Measurements from ENCODE around the gene OR56A3.
"Not testable (repeated sequence)": the region's sequence is repeated elsewhere in the genome, so short reads cannot be mapped to it uniquely, and the experiment has no call there.

OR56A3 gene, protein sequence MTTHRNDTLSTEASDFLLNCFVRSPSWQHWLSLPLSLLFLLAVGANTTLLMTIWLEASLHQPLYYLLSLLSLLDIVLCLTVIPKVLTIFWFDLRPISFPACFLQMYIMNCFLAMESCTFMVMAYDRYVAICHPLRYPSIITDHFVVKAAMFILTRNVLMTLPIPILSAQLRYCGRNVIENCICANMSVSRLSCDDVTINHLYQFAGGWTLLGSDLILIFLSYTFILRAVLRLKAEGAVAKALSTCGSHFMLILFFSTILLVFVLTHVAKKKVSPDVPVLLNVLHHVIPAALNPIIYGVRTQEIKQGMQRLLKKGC

DNA sequence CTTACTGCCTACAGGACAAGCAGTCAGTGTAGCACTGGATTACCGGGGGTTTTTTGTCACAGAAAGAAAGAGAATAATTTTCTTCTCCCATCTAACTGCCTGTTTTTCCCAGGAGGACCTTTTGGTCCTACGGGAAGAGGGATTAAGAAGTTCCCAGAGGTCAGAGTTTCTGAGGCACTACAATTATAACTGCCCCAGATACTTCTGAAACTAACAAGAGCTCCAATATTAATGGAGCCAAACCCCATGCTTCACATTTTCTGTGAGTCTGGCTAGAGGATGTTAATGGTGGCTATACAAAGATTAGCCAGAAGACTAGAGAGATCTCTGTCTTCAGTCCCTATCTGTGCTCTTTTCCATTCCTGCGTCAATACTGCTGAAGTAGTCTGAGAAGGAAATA, at the start of gene OR56A3:
Gene OR56A3 (plus strand): TSS at position 301 of the 400 bp plus-strand sequence. CDS start 5,096 bp downstream, outside the sequence.
- DNase-seq, result no peak

DNA sequence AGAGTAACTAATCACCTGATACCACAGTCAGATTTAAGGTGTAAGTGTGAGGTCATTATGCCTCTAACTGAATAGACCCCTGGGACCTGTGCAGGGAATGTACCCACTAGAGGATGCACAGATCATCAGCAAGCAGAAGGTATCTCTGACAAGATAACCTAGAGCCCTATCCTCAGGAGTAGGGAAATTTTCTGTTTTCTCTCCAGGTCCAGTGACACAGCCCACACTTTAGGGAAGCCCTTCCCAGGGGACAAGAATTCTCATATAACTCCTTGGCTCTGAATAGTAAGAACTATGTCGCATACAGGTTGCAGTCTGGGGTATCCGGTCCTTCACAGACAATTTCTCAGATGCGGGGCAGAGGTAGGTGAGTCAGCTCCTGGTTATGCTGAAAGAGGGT, 49.1 kb upstream of the OR56A3 start, which contains the start of gene OR52E5:
Gene OR52E5 (plus strand): TSS at position 301 of the 400 bp plus-strand sequence. CDS start 7,569 bp downstream, outside the sequence.
- no peak for DNase-seq

DNA sequence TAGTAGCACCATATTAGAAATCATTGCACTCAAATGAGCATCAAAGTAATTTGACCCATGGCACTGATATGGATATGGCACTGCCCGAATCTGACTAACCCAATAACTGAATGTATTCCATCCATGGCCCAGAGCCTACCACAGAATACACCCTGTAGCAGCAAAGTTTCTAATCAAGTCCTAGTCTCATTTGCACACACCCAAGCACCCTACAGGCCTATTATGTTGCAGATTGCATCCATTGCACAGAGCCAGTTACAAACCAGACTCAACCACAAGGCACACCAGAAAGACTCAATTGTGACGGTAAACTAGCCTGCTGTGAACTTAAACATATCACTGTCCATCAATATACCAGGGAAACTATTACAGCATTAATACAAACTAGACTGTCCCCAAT, 42.5 kb upstream of the OR56A3 start:
- DNase-seq, result no peak

DNA sequence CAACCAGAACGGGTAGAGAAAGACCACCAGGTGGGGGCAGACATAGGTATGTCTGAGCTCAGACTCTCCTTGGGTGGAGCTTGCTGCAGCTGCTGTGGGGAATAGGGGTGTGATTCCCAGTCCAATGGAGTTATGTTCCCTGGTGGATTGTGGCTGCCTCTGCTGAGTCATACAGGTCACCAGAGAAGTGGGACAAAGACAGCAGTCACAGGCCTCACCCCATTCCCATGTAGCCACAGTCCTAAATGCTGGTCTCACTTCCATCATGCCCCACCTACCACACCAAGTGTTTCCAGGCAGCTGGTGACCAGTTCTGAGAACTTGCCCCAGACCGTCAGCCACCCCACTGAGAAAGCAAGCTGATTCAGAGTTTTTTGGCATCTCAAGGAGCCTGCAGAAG, 31.5 kb upstream of the OR56A3 start:
- DNase-seq, result no peak

DNA sequence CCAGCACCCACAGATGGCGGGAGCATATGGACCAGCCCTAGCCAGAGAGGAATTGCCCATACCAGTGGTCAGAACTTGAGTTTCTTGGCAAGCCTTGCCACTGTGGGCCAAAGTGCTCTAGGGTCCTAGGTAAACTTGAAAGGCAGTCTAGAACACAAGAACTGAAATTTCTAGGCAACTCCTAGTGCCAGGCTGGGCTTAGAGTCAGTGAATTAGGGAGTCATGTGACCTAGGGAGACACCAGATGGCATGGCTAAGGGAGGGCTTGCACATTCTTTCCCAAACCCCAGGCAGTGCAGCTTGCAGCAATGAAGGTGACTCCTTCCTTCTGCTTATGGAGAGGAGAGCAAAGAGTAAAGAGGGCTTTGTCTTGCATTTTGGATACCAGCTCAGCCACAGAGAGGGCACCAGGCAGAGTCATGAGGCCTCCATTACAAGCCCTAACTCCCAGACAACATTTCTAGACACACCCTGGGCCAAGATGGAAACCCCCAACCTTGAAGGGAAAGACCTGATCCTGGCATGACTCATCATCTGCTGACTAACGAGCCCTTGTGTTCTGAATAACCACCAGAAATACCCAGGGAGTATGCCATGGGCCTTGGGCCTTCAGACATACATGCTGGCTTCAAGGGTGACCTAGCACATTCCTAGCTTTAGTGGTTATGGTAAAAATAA, 19.2 kb upstream of the OR56A3 start:
- no peak for DNase-seq

DNA sequence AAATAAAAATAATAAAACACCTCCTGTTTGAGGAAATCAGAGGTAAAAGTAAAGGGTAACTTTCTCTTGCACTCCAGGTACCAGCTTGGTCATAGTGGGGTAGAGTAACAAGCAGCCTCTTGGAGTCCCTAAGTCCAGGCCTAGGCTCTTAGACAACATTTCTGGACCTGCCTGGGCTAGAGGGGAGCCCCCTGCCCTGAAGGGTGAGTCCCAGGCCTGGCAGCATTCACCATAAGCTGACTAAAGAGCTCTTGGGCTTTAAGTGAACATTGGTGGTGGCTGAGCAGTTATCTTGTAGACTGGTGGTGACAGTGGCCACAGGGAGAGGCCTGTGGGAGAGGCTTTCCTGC, 18.6 kb upstream of the OR56A3 start:
- DNase-seq, result no peak

DNA sequence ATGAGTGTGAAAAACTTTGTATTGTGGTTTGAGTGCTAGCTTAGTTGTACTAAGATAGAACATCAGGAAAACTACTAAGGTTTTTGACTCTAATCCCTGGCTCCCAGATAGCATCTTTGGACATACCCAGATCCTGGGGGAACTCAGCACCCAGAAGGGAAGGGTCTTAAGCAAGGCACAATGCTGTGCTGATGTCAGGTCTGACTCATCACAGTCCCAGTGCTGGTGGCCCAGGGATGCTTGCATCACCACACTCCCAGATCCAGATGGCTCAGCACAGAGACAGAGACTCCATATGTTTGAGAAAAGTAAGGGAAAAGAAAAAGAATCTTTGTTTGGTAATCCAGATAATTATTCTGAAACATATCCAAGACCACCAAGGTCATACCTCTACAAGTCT, 18.3 kb upstream of the OR56A3 start:
- DNase-seq, result no peak

DNA sequence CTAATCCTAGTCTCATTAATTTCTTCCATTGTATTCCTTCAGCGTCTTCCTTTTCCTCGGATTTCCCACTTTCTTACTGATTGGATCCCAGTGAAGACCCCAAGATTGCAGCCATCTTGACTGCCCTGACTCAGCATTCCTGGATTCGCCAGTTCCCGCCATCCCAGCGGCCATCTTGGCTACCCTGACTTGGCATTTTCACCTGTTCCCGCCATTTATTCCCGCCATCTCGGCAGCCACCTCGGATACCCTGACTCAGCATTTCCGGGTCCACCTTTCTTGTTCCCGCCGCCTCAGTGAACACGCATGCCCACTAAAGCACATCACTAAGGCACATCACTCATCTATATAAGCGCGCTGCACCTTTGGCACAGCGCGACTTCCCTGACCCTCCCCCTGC, 13.8 kb upstream of the OR56A3 start:
- no peak for DNase-seq

DNA sequence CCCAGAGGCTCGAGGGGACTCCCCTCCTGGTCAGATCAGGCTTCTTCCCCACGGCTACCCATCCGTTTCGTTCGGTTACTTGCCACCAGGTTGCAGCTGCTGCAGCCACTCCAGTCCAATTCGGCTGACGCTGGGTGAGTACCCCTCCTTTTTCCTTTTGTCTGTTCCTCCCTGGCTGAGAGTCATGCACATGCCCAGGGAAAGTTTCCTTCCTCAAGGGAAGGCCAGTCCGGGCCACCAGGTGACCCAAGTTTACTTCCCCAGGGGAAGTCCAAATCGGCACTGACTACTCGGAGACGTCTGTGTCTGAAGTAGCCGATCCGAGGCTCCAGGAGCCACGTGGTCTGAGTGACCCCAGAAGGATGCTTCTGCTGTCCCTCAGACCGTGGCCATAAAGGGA, 13.2 kb upstream of the OR56A3 start:
- no peak for DNase-seq

DNA sequence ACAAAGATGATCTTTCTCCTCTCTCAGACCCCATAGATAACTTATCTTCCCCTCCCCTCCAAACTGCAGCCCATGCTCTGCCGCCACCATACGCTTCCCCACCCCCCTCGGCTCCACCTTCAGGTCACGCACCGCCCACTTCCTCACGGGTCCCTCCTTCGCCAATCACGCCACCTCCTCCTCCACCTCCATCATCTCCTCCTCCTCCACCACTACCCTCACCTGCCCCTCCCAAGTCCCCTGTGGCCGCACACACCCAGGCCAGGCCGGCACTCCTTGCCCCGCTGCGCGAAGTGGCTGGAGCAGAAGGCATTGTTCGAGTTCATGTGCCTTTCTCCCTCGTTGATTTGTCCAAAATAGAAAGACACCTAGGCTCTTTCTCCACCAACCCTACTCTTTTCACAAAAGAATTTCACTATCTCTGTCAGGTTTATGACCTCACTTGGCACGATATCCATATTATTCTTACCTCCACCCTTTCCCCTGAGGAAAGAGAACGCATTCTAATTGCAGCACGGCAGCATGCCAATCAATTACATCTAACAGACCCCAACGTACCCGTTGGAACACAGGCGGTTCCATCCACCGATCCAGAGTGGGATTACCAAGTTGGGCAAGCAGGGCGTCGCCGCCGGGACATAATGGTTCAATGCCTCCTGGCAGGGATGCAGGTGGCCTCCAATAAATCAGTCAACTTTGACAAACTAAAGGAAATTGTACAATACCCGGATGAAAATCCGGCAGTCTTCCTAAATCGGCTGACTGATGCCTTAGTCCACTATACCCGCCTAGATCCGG, 12.3 kb upstream of the OR56A3 start:
- no peak for DNase-seq

DNA sequence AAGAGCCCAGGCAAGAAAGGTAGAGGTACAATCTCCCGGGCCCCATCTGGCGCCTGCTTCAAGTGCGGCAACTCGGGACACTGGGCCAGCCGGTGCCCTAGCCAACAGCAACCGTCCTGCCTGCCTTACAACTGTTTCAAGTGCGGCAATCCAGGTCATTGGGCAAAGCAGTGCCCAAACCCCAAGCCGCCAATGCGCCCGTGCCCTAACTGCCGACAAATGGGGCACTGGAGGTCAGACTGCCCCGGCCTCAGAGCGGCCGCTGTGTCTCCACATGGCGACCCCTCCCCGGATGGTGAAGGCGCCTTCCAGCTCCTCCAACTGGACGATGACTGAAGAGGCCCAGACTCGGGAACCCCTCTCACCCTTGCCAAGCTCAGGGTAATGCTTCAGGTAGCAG, 11.4 kb upstream of the OR56A3 start:
- no peak for DNase-seq

DNA sequence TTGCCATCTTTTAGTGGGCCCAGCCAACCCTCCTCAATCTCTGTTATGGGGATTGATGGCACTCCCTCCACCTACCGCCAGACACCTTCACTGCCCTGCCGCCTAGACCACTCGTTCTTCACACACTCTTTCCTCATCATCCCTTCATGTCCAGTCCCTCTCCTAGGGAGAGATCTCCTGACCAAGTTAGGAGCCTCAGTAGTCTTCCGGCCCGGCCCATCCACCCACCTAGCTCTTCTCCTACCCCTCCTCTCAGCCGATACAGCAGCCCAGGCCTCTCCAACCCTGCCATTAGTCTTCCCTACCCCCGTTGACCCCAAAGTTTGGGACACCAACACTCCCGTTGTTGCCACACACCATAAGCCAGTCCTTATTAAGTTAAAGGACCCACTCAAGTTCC, 11.0 kb upstream of the OR56A3 start:
- no peak for DNase-seq

DNA sequence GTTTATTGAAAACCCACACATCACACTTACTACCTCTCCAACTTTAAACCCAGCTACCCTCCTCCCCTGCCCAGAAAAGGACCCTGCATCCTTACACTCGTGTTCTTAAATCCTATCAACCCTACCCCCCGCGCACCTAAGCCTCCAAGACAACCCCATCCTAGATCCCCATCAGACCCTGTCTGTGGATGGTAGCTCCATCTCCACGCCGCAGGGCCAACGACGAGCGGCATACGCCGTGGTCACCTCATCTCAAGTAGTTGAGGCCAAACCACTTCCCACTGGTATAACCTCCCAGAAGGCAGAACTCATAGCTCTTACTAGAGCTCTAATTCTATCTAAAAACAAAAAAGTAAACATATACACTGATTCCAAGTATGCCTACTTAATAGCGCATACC, 9.4 kb upstream of the OR56A3 start:
- DNase-seq, result no peak

DNA sequence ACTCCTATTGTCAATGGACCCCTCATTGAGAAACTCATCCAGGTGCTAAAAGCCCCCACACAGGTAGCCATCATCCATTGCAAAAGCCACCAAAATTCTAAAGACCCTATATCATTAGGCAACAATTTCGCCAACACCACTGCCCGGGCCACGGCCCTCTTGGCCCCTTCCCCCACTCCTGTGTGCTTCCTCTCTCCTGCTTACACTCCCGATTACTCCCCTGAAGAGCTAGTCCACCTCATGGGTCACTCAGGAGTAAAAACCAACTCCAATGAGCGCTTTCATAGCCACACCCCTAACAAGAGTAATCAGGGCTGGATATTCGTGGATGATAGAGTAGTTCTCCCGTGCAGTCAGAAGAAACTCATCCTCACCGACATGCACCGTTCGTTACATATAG, 8.9 kb upstream of the OR56A3 start:
- DNase-seq, result no peak

DNA sequence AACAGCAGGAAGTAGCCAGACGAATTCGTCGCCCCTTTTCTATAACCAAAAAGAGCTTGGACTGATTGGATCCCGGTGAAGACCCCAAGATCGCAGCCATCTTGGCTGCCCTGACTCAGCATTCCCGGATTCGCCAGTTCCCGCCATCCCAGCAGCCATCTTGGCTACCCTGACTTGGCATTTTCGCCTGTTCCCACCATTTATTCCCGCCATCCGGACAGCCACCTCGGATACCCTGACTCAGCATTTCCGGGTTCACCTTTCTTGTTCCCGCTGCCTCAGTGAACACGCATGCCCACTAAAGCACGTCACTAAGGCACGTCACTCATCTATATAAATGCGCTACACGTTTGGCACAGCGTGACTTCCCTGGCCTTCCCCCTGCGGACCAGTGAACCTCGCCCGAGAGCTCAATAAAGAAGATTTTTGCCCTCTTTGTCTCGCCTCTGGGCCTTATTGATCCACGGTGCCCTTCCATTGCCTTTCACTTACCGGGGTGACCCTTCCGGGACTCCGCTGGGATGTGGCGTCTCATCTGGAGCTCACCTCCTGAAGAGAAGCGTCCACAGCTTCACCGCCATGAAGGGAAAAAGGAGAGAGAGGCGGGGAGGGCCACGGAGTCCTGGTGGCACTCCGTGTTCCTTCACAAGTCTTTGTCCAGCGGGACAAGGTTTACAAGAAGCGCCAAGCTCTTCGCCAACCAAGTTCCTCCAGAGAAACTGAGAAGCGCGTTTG, 4.0 kb upstream of the OR56A3 start:
- no peak for DNase-seq

DNA sequence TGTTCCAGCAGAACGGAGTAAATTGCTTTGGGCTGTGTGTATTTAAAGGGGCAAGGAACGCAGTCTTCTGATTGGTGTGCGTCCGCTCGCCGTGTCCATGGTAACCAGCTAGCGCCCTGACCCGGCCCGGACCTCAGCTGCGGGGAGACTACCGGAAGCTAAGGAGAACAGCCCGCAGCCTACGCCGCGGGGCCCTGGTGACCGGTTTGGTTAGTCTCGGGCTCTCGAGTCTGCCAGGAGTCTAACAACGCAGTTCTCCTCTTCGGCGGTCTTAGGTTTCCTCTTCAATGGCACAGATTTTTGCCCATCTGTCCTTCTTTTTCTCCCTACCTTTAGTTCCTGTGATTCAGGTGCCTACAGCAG, 3.5 kb upstream of the OR56A3 start:
- DNase-seq, result no peak

DNA sequence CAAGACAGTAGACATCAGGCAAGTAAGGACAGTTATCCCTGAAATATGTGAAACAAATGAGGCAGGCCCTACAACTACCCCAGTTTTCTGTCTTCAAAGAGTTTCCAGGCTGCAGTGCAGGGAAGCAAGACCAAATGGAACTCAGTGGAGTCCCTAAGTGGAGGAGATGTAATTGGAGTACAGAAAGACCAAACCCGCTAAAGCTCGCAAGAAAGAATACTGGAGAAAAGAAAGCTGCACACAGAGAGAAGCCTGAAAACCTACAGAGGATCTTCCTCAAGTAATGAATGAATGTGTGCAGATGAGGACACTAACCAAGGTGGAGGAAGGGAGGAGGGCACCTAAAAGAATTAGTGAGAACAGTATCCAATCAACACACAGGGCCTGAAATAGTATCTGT, 1.3 kb upstream of the OR56A3 start:
- no peak for DNase-seq

DNA sequence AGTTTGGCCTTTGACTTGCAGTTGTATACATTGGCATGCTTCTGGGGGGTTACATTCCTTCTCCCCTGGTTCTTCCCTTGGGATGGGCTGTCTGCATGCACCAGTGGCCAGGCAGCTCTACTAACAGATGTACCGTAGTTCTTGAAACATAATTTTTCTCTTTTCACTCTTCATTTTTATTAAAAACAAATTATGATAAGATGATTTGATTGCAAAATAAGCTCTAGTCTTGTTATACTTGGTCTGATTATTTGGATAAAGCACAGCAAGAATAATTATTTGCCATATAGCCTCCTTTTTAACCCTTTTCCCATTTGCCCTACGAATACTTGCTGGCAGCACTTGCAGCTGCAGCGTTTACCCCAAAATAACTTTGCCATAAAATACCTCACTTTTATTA, 13.5 kb downstream of the OR56A3 start:
- DNase-seq, result no peak

DNA sequence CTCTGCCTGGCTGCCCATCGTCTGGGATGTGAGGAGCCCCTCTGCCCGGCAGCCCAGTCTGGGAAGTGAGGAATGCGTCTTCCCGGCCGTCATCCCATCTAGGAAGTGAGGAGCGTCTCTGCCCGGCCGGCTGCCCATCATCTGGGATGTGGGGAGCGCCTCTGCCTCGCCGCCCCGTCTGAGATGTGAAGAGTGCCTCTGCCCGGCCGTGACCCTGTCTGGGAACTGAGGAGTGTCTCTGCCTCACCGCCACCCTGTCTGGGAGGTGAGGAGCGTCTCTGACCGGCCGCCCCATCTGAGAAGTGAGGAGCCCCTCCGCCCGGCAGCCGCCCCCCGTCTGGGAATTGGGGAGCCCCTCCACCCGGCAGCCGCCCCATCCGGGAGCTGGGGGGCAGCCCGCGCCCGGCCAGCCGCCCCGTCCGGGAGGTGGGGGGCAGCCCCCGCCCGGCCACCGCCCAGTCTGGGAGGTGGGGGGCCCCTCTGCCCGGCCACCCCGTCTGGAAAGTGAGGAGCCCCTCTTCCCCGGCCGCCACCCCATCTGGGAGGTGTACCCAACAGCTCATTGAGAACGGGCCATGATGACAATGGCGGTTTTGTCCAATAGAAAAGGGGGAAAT, 18.8 kb downstream of the OR56A3 start:
- not testable (repeated sequence) for DNase-seq

DNA sequence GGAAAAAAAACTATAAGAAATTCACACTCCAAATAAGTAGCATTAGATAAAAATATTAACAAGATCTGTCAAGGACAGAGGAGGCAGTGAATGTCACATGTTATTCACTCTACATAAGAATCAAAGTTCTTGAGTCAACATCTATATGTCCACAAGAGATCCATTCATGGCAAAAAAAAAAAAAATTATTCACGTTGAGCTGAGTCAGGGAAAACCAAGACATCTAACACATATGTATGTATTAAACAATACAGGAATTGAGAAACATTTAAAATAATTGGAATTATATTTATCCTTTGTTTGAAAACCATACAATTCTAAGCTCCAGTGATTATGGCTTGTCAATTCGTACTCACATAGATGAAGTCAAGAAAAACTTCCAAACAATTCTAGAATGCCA, 24.9 kb downstream of the OR56A3 start:
- no peak for DNase-seq

DNA sequence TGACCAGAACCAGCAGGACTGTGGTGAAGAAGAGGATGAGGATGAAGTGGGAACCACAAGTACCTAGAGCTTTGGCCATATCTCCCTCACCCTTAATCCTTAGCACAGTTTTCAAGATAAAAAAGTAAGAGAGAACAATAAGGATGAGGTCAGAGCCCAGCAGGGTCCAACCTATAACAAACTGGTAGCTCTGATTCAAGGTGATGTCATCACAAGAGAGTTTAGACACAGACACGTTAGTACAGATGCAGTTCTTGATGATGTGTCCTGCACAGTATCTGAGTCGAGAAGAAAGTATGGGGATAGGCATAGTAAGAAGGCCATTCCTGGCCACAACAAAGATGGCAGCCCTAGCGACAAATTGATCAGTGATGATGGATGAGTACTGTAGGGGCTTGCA, 25.7 kb downstream of the OR56A3 start:
- no peak for DNase-seq

DNA sequence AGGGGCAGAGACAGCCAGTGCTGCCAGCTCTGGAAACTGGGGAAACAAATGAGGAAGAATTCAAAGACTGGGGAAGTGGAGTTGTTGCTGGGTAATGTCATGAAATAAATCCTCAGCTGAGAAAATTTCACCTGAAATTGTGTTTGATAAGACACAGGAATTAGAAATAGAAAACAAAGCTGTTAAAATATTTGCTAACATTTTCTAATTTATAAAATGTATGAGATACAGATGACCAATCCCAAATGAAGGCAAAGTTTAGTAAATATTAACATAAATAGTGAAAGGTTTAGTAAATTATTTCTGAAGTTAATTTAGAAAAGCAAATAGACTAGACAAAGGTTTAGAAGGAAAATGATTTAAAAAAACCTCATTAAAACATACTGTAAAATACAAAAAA, 26.3 kb downstream of the OR56A3 start, which contains the start of gene OR56A5:
Gene OR56A5 (minus strand): TSS at position 101 of the 400 bp plus-strand sequence. CDS start 0 bp downstream, at position 101.
- DNase-seq, result no peak

DNA sequence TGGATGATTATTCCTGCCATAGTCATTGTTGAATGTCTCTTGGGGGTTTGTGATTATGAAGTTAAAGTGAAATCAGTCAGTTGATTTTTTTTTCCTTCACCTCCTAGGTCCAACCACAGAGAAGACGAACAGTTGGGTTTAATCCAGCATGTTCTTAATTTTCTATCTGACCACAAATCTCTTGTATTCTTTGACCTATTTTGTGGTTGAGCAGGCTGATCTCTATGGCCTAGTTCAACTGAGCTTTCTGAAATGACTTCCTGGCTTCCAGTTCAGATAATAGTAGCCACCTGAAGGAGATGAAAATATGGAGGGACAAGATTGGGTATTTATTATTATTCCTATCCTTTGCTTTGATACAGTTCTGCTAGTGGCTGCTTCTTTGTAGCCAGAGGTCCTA, 31.5 kb downstream of the OR56A3 start:
- DNase-seq, result no peak
